ENCODE results near the gene UCKL1. TPM values are rescaled to one million over a fixed set of nuclear protein-coding genes. Genes with fewer than 3 reads are reported as not detected.

Gene UCKL1
- total RNA-seq, 6 donors from 2014 or later: 23.0 to 103 (median 37.3) TPM

GRCh38 chr20:63955281-63955826 is 862 bp downstream of the UCKL1 start:
- no peak for TF ChIP-seq EP300 (IDR thresholded peaks at IDR 0.05)
- peak in 4 of 6 experiments; percentile 25 to 73 (median 42) for TF ChIP-seq CTCF (IDR thresholded peaks at IDR 0.05)
- TF ChIP-seq POLR2A (IDR thresholded peaks at IDR 0.05): no peak
- peak overlapping the region; percentile 63 to 99 (median 80) for H3K4me3 ChIP-seq
- ATAC-seq (ENCODE audit: low FRiP score in 2 of 2): peak; percentile 28 to 40
- peak overlapping the region; percentile 85 to 94 (median 92) for H3K27ac ChIP-seq
- peaks cover 53 to 69% (median 59%) of the 10 kb centered on the region in 4 donors for H3K4me1 ChIP-seq
- WGBS, 2 donors: 2 to 3% methylated on average over 6 to 17 of the region's 31 CpGs
- H3K27me3 ChIP-seq: no peaks in the 10 kb centered on the region
- H3K36me3 ChIP-seq: peaks cover 0 to 23% (median 14%) of the 10 kb centered on the region in 4 donors
- no peaks in the 10 kb centered on the region for H3K9me3 ChIP-seq
- DNase-seq: peak in 1 of 2 donors; percentile 66

- no peaks in the 10 kb centered on the region for H3K9me3 ChIP-seq
- peak overlapping the region in 2 of 4 donors; percentile 91 to 94 for H3K27ac ChIP-seq
- WGBS, 2 donors: 66 to 74% methylated on average over 13 of the region's 13 CpGs
- no peak overlapping the region for H3K4me3 ChIP-seq
- peaks cover 68 to 84% (median 74%) of the 10 kb centered on the region in 4 donors for H3K4me1 ChIP-seq
- no peaks in the 10 kb centered on the region for H3K27me3 ChIP-seq
- DNase-seq (peak in 1 of 2 donors; percentile 56), ATAC-seq (ENCODE audit: low FRiP score in 2 of 2) (no peak)
- peaks cover 0 to 10% (median 3%) of the 10 kb centered on the region in 4 donors for H3K36me3 ChIP-seq
- no peak for TF ChIP-seq POLR2A (IDR thresholded peaks at IDR 0.05)
- no peak for TF ChIP-seq POLR2AphosphoS5 (IDR thresholded peaks at IDR 0.05)
Observed at GRCh38 chr20:63953764-63954429, 2.3 kb downstream of the UCKL1 start.

GRCh38 chr20:63952769-63953168 is 3.4 kb downstream of the UCKL1 start:
- ATAC-seq (ENCODE audit: low FRiP score in 2 of 2): no peak
- Histone ChIP-seq H3K27me3 (no peaks in the 10 kb centered on the region), H3K27ac (peak overlapping the region in 2 of 4 donors; percentile 87 to 91), H3K4me1 (peaks cover 76 to 92% (median 80%) of the 10 kb centered on the region in 4 donors), H3K36me3 (peaks cover 0 to 6% (median 2%) of the 10 kb centered on the region in 4 donors), H3K4me3 (no peak overlapping the region), H3K9me3 (no peaks in the 10 kb centered on the region)
- TF ChIP-seq POLR2AphosphoS5 (IDR thresholded peaks at IDR 0.05) (no peak), CTCF (IDR thresholded peaks at IDR 0.05) (no peak), POLR2A (IDR thresholded peaks at IDR 0.05) (no peak), EP300 (IDR thresholded peaks at IDR 0.05) (no peak)
- 90% methylated on average over 8 to 14 of the region's 14 CpGs for WGBS, 2 donors
- peak in 1 of 2 donors; percentile 80 for DNase-seq

GRCh38 chr20:63952210-63952535 is 4.0 kb downstream of the UCKL1 start:
- H3K27ac ChIP-seq: peak overlapping the region in 3 of 4 donors; percentile 65 to 91 (median 87)
- H3K36me3 ChIP-seq: peaks cover 0 to 6% (median 2%) of the 10 kb centered on the region in 4 donors

More at GRCh38 chr20:63952210-63952535, 4.0 kb downstream of the UCKL1 start:
- Histone ChIP-seq H3K9me3 (no peaks in the 10 kb centered on the region), H3K27me3 (no peaks in the 10 kb centered on the region), H3K4me3 (no peak overlapping the region), H3K4me1 (peaks cover 76 to 92% (median 79%) of the 10 kb centered on the region in 4 donors)
- DNase-seq (peak in 1 of 2 donors; percentile 73), ATAC-seq (ENCODE audit: low FRiP score in 2 of 2) (no peak)
- WGBS, 2 donors: 90% methylated on average over 2 to 13 of the region's 15 CpGs
- TF ChIP-seq POLR2A (IDR thresholded peaks at IDR 0.05) (no peak), EP300 (IDR thresholded peaks at IDR 0.05) (no peak), POLR2AphosphoS5 (IDR thresholded peaks at IDR 0.05) (no peak), CTCF (IDR thresholded peaks at IDR 0.05) (no peak)
